HG02571 (cell line): ENCODE measurements around the gene COL21A1.
"Not testable (repeated sequence)": the region's sequence is repeated elsewhere in the genome, so short reads cannot be mapped to it uniquely, and the experiment has no call there.

ENCODE experiments used
- ATAC-seq: cut with Tn5 transposase; IDR thresholded peaks from one replicate; pipeline ENCODE4 v1.9.1; 2021; ENCODE audit warnings: mild to moderate bottlenecking, moderate library complexity; ENCODE audit not compliant: unreplicated experiment

The COL21A1 gene

GRCh38 chr6:56022678-56023077 is 224.7 kb downstream of the COL21A1 start:
- ATAC-seq = no peak

- ATAC-seq = no peak
Observed at GRCh38 chr6:56021943-56022342, 225.4 kb downstream of the COL21A1 start.

DNA sequence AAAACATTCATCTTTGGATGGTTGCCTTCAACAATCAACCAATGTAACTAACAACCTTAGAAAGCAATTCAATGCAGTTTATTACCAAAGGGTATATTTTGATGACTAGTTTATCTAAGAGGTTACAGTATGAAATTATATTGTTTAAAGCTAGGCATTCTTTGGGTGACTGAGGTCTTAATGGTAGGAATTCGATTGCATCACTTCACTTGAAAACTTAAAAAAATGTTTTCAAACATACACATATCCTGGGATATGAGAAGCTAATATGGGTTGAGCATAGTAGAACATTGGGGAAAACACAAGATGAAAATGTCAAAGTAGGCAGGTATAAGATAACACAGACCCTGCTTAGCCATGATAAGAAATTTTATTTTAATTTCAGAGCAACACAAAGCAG is 227.4 kb downstream of the COL21A1 start:
- ATAC-seq = no peak

DNA sequence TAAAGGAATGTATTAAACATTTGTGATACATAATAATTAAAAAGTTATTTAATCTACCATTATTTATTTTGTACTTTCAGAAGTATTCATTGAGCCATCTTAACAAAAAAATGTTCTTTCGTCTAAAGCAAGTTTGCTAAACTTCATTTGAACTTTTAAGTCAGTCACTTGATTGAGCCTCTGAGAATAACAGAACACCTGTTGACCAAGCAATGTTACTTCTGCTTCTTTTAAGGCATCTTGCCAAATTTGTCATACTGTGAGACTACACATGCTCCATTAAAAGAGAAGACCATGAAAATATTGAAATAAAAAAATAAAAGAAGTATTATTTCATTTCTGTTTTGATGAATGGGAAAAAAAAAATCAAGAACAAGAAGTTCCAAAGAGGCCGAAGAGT is 230.2 kb downstream of the COL21A1 start:
- no peak for ATAC-seq

DNA sequence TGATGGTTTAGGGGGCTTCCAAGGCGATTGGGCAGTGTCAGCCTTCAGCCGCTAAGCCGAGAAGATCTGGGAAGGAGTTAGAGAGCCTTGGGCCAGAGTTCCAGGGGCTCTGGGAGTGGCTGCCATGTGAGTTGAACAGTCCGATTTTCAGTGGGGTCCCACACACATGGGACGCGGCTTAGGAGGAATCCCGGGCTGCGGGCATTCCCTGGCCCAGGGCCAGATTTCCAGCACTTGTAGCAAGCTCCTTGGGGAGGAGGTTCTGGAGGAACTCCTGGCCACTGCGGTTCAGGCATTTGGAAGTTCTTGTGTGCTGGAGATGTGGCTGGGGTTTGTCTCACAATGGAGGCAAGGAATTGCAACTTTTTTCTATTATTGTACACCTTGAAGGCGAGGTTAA is 233.3 kb downstream of the COL21A1 start:
- ATAC-seq = not testable (repeated sequence)

GRCh38 chr6:56009636-56010035 is 237.7 kb downstream of the COL21A1 start:
- no peak for ATAC-seq
